Measurements from ENCODE around the gene PRKCD. TPM values are rescaled to one million over a fixed set of nuclear protein-coding genes. Genes with fewer than 3 reads are reported as not detected.

PRKCD gene
- total and polyA plus RNA-seq, 9 of the 15 experiments (the other 6 are each of a cell fraction or from before 2014, with no cell fraction given) = 2.5 to 19.5 (median 6.1) TPM

GRCh38 chr3:53142986-53143385 lies 18.0 kb upstream of the PRKCD start:
- no peaks in the 10 kb centered on the region for H3K9me1 ChIP-seq (ENCODE audit: control insufficient read depth, insufficient read depth, low read length)
- no peaks in the 10 kb centered on the region for H3K9me3 ChIP-seq (replicated peaks; ENCODE audit: control insufficient read depth, insufficient read depth, low read depth, low read length)
- no TSS peak for BruUV-seq (replicated peaks)
- TF ChIP-seq HNRNPK (IDR thresholded peaks at IDR 0.05; ENCODE audit: low read depth, low read length, poor library complexity, severe bottlenecking) = no peak
- TF ChIP-seq, protein P1, sequence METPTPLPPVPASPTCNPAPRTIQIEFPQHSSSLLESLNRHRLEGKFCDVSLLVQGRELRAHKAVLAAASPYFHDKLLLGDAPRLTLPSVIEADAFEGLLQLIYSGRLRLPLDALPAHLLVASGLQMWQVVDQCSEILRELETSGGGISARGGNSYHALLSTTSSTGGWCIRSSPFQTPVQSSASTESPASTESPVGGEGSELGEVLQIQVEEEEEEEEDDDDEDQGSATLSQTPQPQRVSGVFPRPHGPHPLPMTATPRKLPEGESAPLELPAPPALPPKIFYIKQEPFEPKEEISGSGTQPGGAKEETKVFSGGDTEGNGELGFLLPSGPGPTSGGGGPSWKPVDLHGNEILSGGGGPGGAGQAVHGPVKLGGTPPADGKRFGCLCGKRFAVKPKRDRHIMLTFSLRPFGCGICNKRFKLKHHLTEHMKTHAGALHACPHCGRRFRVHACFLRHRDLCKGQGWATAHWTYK (CRISPR knock-in tag; IDR thresholded peaks at IDR 0.05) = no peak
- ChIA-PET POLR2A (no interaction called here), CTCF (ENCODE audit: low intra/inter-chr PET ratio) (no interaction called here)
- H3K4me1 ChIP-seq (replicated peaks in 1 of 2; ENCODE audit: control insufficient read depth in 2 of 2, insufficient read depth in 2 of 2, low read length in 2 of 2) = peaks cover 0 to 5% of the 10 kb centered on the region in 2 experiments; a peak in 2 of 5 replicates
- H3K27me3 ChIP-seq (ENCODE audit: control insufficient read depth in 2 of 2, insufficient read depth in 2 of 2, low read length in 2 of 2) = 0 out of 5 replicates have a peak, but pooled peaks cover 0 to 5% of the 10 kb centered on the region in 2 experiments
- no peaks in the 10 kb centered on the region for H4K20me1 ChIP-seq (replicated peaks; ENCODE audit: control insufficient read depth, insufficient read depth, low read length)
- FAIRE-seq = no peak
- ATAC-seq = no peak
- H3K36me3 ChIP-seq (ENCODE audit: control insufficient read depth, insufficient read depth, low read length) = no peaks in the 10 kb centered on the region
- H3K4me3 ChIP-seq = no peak overlapping the region
- no peaks in the 10 kb centered on the region for H3K79me2 ChIP-seq (ENCODE audit: control insufficient read depth, insufficient read depth, low read length)
- no peak overlapping the region for H2AFZ ChIP-seq (ENCODE audit: low read depth, low read length)
- in situ Hi-C loops (cut with MboI) (no loop called here), intact Hi-C loops (cut with micrococcal nuclease) (no loop called here)
- 26% methylated on average over 3 of the region's 3 CpGs for WGBS (ENCODE audit: insufficient coverage, low coverage, missing lambda C conversion rate)
- H3K9ac ChIP-seq (ENCODE audit: insufficient read depth in 1 of 2, low read depth in 2 of 2, low read length in 2 of 2) = no peak overlapping the region
- no peak overlapping the region for H3K27ac ChIP-seq (ENCODE audit: extremely low read depth, low read depth, low read length)
- H3K4me2 ChIP-seq (ENCODE audit: insufficient read depth, low read length) = no peak overlapping the region
- no peak for DNase-seq (ENCODE audit: extremely low read depth in 1 of 4, low spot score in 3 of 4)

DNA sequence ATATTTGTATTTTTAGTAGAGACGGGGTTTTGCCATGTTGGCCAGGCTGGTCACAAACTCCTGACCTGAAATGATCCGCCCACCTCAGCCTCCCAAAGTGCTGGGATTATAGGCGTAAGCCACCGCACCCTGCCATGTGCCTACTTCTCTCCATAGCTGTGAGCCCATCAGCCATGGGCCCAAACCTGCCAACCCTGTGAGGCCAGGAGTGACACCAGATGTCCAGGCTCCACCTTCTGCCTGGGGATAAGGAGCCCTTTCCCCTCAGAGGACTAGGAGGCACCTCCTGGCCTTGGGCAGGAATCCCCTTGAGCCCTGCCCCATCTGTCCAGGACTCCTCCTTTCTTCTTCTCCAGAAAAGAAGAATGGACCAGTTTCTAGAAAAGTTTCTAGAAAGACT lies 16.6 kb upstream of the PRKCD start:
- peaks cover 0 to 5% of the 10 kb centered on the region in 2 experiments; a peak in 2 of 5 replicates for H3K4me1 ChIP-seq (replicated peaks in 1 of 2; ENCODE audit: control insufficient read depth in 2 of 2, insufficient read depth in 2 of 2, low read length in 2 of 2)
- no peak for DNase-seq (ENCODE audit: extremely low read depth in 1 of 4, low spot score in 3 of 4)
- no peak overlapping the region for H2AFZ ChIP-seq (ENCODE audit: low read depth, low read length)
- H3K9ac ChIP-seq (ENCODE audit: insufficient read depth in 1 of 2, low read depth in 2 of 2, low read length in 2 of 2) = no peak overlapping the region
- no peak overlapping the region for H3K27ac ChIP-seq (ENCODE audit: extremely low read depth, low read depth, low read length)
- WGBS (ENCODE audit: insufficient coverage, low coverage, missing lambda C conversion rate) = 62% methylated on average over 4 of the region's 4 CpGs
- BruUV-seq (replicated peaks) = no TSS peak
- CTCF ChIA-PET (ENCODE audit: low intra/inter-chr PET ratio) = no interaction called here
- H3K79me2 ChIP-seq (ENCODE audit: control insufficient read depth, insufficient read depth, low read length) = no peaks in the 10 kb centered on the region
- in situ Hi-C loops (cut with MboI) (no loop called here), intact Hi-C loops (cut with micrococcal nuclease) (no loop called here)
- H3K9me3 ChIP-seq (replicated peaks; ENCODE audit: control insufficient read depth, insufficient read depth, low read depth, low read length) = no peaks in the 10 kb centered on the region
- FAIRE-seq = no peak
- no peaks in the 10 kb centered on the region; the same call in 1 of the 2 replicates for H4K20me1 ChIP-seq (replicated peaks; ENCODE audit: control insufficient read depth, insufficient read depth, low read length)
- no peaks in the 10 kb centered on the region for H3K9me1 ChIP-seq (ENCODE audit: control insufficient read depth, insufficient read depth, low read length)
- POLR2A ChIA-PET = interaction anchor here (0.7 kb wide), 1 partner anchor 1418 kb away, joined by 3 read pairs; no protein-coding TSS in a partner anchor
- no peak for ATAC-seq
- no peak overlapping the region for H3K4me3 ChIP-seq
- H3K27me3 ChIP-seq (ENCODE audit: control insufficient read depth in 2 of 2, insufficient read depth in 2 of 2, low read length in 2 of 2) = peaks cover 0 to 5% of the 10 kb centered on the region in 2 experiments; a peak in 1 of 5 replicates
- TF ChIP-seq ZNF3 (CRISPR knock-in tag; IDR thresholded peaks at IDR 0.05) (no peak), ARNT (IDR thresholded peaks at IDR 0.05) (0 out of 4 replicates have a peak, but pooled peaks of 1 of the 2 experiments have one; percentile 29)
- H3K4me2 ChIP-seq (ENCODE audit: insufficient read depth, low read length) = no peak overlapping the region
- no peaks in the 10 kb centered on the region for H3K36me3 ChIP-seq (ENCODE audit: control insufficient read depth, insufficient read depth, low read length)
